ENCODE measurements around the gene PNPLA2.

The PNPLA2 gene, protein sequence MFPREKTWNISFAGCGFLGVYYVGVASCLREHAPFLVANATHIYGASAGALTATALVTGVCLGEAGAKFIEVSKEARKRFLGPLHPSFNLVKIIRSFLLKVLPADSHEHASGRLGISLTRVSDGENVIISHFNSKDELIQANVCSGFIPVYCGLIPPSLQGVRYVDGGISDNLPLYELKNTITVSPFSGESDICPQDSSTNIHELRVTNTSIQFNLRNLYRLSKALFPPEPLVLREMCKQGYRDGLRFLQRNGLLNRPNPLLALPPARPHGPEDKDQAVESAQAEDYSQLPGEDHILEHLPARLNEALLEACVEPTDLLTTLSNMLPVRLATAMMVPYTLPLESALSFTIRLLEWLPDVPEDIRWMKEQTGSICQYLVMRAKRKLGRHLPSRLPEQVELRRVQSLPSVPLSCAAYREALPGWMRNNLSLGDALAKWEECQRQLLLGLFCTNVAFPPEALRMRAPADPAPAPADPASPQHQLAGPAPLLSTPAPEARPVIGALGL
- total RNA-seq = 86.3 to 115 reads per million in 2 donors

DNA sequence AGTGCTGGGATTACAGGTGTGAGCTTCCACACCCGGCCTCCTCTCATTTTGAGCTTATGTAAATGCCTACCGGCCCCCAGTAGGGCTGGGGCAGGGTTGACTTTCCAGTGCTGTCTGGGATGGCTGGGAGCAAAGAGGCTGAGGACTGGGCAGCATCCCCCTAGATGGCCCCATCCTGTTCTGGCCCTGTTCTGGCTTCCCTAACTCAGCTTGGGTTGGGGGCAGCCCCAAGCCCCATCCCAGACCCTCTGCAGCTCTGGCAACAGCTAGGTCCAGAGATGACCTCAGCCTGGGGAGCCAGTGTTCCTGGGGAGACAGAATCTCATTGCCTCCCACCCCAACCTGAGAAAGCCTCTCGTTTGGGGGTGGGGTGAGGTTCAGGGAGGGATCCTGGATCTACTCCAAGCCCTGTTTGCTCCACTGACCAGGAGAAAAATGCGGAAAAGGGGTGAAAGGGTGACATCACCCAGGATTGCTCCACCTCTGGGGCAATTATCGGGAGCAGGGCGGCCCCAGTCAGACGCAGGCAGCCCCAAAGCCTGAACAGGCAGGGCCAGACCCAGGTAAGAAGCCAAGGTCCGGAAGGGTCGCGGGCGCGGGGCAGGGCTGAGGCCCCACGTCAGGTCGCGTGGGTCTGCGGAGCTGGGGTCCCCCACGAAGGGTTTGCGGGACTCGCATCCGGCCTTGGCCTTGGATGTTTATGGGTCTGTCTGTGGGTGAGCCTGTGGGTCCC is at the start of gene PNPLA2:
TSS of gene PNPLA2 (plus strand) at position 519 of the 733 bp plus-strand sequence. CDS start 805 bp downstream, outside the sequence.
- DNase-seq = no peak

DNA sequence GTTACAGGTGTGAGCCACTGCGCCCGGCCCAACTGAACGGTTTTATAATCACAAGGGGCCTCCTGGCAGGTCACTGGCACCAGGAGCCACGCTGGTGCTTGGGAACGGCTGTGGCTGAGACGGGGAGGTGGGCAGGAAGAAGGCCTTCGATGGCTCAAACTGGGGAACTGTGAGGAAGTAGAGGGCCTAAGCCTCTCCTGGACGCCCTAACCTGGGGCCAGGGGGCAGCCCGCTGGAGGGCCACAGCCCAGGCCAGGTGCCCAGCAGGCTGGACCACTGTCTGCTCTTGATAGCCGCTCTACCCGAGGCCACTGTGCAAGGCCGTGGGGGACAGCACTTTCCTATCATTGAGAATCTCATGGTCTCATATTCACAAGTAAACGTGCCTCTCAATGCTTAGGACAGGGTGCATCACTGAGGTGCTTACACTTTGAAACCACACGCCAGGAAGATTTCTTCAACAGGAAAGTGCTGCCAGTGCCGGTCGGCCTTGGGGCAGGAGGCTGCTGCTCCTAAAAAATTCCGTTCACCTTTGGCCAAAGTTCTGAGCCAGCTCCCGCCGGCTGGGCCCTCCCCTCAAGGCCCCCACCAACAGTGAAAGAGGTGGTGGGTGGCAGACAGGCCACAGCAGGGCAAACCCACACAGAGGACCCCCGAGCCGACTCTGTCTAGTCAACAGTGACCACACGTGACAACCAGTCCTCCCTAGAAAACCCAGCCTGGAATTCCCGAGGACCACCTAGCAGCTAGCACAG is 48.6 kb upstream of the PNPLA2 start:
- DNase-seq = no peak

DNA sequence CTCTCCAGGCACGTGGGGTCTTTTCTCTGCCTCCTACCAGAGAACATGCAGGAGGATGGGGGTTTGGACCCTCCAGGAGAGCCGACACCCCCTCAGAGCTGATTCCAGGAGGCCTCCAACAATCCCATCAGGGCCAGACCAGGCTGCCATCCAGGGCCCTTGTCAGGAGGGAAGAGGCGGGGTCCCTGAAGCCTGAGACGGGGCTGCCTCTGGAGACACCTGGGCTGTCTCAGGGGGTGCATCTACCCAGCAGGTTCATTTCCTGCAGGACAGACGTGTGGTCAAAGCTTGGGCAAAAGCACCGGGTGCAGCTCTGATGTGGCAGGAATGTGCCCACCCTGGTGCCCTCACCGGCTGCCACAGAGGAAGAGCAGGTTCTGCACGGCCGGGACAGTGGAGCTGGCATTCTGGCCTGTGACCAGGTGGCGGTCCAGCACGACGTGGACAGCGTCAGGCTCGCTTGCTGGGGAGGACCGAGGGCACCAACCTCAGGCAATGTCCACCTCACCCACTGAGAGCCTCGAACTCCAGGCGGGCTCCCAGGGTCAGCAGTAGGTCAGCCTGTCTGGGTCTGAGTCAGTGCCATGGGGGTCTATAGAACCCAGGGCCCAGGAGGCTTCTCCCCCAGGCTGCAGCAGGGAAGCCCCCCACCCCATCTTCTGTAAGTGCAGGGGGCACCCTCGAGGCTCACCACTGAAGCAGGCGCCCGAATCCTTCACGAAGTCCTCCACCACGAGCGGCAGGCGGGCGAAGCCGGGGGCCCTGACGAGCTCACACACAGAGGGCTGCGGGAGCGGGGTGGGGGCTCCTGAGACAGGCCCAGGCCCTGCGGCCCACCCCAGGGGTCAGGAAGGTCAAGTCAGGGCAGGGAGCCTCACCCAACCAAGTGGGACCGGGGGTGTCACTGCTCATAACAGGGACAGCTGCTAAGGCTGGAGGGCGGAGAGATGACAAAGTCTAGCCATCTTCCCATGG is 47.8 kb upstream of the PNPLA2 start:
- no peak for DNase-seq

DNA sequence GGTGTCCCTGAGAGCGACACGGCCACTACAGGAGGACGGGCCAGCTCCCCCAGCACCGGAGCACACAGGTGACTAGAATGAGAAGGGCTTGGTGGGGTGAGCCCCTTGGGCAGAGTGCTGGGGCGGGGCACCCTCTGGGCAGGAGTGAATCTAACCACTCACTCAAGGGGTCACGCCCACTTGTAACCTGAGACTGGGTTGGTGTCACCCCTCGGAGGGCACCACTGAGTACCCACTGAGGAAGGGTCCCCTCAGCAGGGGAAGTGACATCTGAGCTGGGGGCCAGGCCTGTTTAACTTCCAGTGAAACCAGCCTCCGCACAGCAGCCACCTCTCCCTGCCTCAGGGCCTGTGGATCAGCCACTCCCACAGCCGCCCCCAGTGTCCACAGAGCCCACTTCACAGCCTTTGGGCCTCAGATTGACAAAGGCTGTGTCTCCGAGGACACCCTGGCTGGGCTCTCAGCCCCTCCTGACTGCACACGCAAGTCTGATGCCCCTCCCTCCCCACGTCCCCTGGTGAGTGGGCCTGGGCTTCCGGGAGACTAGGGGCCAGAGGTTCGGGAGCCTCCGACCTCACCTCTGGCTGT is 47.0 kb upstream of the PNPLA2 start:
- DNase-seq = no peak

DNA sequence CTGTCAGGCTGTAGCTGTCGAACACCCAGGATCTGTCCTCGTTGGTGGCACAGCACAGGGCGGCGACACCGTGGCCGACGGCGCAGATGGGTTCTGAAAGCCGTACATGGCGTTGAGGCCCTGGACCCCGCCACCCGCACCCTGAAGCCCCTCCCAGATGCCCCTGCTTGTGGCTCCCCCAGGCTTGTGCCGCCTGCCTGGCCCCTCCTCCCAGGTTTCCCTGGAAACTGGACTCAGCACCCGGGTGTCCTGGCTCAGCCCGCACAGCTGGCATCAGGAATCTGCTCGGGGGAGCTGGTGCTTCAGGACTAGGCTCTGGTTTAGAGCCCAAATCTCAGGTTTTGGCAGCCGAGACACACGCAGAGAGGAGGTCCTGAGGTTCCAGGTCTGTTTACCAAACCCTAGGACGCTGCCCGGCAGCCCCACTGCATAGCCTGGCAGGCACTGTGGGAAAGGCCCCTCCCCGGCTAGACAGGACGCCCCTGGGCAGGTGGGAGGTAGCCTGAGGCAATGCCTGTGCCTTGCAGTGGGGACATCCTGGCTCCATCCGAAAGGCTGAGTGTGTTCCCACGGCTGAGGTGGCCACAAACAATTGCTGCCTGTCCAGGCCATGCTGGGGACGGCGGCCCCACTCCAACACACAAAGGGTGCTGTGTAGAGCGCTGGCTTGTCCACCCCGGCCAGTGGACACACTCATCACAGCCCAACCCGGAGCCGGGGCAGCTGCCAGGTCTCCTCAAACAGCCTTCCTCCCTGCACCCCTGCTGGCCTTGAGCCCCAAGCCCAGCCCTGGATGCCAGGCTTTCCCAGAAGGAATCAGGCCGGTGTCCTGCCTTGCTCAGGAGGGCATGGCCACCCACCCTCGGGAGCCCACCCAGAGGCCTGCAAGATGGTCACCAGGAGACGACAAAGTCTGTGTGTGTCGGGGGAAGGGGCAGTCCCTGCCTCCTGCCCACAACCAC is 46.0 kb upstream of the PNPLA2 start:
- no peak for DNase-seq

DNA sequence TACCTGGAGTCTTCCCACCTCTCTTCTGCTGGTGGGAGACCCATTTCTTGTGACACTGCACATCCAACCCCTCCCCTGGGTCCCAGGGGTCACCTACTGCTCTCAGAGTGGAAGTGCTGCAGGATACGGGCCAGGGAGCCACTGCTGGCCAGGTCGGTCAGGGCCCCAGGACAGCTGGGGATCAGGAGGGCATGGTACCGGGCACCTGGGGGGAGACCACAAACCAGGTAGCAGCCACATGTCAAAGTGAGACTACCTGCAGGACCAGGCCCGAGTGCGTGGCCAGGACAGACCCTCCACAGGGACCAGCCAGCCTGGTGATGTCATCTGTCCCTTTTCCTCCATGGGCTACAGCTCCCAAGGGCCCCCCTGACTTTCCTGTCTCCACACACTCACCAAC is 45.3 kb upstream of the PNPLA2 start:
- no peak for DNase-seq

DNA sequence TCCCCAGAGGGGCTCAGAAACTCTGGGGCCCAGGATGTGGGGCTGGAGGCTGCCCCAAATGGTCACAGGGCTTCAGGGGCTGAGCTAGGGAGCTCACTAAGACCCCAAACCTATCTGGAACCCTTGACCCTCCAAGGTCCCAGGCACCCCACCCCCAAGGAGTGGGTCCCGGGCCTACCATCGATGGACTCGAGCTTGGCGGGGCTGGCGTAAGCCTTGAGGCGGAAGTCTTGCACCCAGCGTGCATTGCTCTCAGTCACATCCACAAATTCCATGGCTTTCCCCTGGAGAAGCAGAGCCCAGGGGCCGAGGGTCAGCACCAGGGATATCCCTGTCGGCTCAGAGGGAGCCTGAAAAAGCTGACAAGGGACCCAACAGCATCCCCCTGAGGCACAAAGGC is 44.9 kb upstream of the PNPLA2 start:
- DNase-seq = no peak

DNA sequence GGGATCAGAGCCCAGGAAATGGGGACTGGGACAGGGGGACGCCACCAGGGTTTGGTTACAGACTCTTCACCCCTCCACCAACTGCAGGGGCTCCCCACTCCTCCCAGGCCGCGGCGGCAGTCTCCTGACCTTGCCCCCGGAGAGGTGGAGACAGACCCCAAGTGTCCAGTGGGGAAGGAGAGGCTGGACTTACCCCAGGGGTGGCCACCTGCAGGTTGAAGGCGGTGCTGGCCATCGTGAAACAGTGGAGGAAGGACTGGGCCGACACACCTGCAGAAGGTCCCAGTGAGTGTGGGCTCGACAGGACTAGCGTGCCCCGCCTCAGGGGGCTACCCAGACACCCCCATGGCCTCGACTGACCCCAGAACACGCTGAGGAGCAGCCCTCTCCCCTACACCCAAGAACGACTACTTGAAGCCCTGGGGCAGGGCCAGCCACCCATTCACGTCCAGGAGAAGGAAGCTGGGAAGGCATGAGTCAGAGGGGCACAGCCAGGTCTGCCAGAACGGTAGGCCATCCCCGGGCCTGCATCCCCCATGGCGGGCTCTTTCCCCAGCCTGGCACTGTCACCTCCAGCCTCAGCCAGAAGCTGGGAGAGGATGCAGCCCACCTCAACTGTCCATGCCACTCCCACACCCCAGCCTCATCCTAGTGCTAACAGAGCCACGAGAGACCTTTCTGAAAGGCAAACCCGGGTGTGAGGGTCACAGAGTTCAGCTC is 43.7 kb upstream of the PNPLA2 start:
- DNase-seq = no peak

DNA sequence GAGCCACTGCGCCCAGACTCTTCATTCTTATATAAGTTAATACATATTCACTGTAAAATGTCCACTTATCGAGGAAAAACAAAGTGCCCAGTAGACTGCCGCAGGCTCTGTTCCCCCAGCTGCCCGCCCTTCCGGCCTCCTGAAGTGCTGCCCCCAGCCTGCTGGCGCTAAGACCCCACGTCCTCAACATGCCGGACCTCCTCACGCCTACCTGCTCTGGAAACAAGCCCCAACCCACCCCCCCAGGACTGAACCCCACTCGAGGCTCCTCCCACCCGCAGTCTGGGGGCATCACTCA is 42.5 kb upstream of the PNPLA2 start:
- no peak for DNase-seq

DNA sequence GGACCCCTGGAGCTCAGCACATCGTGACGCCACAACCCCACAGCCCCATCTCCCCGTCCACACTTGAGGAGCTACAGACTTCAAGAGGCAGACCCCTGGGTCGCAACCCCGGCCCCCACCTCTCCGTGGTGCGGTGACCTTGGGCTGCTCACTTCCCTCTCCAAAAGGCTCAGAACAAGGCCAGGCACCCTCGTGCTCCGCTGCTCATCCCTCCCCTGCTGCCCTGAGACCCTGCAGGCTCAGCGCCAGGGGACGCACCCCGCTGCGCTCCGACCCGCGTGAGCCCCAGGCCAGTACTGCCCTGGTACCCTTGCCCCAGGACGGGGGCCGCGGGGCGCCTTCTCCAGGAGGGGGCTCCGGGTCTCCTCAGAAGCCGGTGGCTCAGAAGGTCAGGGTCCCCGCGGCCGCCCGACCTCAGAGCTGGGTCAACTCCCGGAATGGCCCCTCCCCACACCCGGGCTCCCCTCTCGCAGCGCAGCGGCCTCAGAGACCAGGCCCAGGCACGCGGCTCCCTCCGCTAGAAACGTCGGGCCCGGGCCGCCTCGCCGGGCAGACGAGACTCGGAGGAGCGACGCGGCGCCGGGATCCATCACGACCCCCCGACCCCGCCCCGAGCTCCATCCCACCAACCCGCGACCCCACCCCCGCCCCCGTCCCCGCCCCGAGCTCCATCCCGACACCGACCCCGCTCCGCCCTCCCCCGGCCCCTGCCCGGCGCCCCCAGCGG is 42.0 kb upstream of the PNPLA2 start:
- DNase-seq = no peak

DNA sequence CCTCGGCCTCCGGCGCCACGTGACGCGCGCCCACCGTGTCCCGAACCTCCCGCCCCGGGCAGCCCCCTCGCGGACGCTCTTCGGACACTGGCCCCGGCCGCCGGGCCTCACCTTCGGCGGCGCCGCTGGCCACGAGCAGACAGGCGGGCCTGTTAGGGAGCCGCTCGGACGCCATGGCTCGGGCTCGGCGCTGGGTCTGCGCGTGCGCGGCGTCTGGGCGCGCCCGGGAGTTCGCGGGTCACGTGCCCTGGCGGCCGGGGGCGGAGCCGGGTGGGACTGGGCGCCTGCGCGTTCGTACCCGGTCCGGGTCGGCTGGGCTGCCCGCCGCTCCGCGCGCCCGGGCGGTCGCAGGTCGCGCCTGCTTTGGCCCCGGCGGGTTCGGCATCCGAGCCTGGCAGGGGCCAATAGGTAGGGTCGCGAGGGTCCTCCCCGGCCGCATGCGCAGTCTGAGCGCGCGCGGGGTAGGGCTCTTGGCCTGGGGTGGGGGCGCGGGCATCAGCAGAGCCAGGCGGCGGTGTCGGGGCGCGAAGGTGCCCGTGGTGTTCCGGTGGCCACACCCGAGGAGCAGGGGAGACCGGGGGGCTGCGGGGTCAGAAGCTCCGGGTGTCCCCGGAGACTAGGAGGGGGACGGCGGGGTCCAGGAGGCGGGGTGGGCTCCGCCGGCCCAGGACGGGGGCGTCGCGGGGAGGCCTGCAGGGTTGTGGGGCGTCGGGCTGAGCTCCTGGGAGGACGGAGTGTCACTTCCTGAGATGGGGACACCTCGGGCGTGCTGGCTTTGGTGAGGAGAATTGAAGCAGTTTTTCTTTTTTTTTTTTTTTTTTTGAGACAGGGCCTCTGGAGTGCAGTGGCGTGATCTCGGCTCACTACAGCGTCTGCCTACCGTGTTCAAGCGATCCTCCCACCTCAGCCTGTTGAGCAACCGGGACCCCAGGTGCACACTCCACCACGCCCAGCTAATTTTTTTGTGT is 41.1 kb upstream of the PNPLA2 start, which contains the start of gene GATD1:
TSS of gene GATD1 (minus strand) at position 200 of the 968 bp plus-strand sequence. CDS start at position 175, 25 bp downstream.
- peak; percentile 93 for DNase-seq

DNA sequence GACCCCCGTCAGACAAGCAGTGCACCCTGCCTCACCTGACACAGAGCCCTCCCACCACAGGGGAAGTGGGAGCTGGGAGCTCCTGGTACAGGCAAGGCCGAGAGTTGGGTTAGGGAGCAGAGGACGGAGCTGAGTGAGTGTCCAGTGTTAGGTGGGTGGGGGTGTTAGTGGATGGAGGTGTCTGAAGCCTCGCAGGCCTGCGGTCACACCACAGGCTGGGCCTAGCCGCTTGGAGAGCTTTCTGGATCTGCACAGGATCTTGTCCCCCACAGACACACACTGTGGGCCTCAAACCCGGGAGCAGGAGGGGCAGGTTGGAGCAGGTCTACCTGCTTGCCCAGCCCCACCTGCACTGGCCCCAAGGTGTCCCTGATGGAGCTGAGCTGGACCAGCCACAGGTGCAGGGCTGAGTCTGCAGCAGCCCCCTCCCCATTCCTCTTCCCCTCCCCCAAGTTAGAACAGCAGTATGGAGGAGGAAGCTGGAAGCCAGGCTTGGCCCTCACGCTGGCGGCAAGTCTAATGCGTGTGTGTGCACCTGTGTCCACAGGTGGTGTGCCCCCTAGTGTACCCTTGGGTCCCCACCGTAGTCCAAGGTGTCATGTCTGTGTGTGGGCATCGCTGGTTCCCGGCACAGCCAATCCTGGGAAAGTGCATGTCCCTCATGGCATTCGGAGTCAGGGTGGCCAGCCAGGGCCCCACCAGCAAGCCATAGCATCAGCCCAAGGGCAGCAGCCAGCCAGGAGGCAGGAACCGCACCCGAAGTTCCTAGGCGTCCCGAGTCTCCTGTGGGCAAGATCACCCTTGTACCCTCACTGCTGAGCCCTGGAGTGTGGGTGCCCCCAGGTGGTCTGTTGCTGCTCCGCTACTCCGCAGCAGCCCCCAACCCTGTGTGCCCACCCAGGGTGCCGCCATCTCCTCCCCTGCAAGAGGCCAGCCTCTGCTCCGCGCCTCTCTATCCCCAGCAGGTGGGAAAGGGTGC is 39.4 kb upstream of the PNPLA2 start:
- no peak for DNase-seq

DNA sequence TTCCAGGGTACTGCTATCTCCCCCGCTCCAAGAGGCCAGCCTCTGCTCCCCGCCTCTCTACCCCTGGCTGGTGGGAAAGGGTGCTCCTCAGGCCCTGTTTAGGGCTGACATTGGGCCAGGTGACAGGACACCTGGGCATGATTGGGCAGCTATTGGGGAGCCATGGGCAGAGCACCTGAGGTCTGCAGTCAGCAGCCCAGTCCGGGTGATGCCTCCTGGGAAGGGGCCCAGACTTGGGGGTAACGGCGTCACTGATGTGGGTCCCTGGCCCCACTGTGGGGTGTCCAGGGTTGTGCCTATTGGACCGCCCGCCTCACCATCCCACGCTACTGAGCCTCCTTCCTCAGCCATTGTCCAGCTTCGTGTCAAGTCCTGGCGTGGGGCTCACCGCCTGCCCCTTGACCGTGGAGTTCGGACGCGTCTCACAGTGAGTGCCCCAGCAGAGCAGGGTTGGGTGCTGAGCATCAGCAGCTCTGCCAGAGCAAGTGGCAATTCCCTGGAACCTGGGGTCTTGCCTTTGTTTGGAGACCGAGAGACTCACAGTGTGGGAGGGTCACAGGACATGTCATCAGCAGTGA is 38.7 kb upstream of the PNPLA2 start:
- DNase-seq = no peak

DNA sequence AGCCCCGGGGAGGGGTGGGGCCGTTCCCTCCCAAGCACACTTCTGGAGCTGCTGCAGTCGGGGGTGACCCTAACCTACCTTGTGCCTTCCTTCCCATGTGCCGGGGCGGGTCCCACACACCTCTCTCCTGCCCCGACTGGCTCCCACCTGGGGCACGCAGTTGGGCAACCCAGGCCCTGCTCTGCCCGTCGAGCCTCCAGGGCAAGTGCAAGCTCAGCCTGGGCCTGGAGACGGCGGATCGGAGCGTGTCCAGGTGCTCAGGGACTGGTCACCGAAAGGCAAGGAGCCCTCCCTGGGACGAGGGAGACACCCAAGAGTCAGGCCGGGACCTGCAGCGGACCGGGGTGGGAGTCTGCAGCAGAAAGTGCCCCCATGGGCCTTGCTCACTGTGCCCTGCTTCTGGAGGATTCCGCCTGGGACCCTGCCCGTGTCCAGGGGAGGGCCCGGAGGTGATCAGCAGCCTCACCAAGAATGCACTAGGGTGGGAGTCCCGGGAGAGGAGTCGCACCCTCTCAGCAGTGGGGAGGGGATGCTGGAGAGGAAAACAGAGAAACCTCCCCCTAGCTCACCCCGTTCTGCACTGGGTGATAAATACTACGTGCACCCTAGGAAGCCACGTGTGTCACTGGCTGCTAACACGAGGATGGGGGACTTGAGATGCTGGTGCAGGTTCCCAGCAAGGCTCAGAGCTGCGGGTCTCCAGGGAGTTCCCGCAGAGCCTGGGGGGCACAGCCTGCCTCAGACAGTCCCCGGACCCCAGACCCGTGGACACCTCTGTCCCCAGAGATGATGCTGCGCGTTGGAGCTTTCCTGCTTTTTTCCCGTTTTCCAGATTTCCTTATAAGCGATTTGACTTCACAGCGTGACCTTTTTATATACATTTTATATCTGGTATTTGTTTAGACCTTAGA is 36.2 kb upstream of the PNPLA2 start:
- no peak for DNase-seq

DNA sequence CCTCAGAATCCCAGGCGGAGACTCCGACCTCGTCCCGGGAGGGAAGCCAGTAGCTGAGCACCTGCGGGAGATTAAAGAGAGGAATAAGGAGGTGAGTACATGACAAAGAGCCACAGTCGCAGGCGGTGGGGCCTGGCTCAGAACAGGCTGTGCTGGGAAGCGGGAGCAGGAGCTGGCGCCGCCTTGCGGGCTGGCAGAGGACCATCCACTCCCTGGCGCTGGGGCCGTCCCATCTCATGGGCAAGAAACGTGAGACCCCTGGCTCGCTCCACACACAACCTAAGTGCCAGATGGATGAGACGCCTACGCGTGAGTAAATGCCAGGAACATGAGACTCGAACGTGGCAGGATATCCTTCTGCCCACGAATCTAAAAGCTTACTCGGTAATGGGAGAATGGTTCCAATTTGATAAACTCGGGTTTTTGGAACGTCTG is 35.1 kb upstream of the PNPLA2 start:
- DNase-seq = no peak

All from activated gamma-delta T cell (primary cell).